ENCODE results near the gene SDK1. TPM values are rescaled to one million over a fixed set of nuclear protein-coding genes. Genes with fewer than 3 reads are reported as not detected.

The SDK1 gene
- total RNA-seq, 2 donors from 2014 or later: 3.1 to 3.6 TPM

DNA sequence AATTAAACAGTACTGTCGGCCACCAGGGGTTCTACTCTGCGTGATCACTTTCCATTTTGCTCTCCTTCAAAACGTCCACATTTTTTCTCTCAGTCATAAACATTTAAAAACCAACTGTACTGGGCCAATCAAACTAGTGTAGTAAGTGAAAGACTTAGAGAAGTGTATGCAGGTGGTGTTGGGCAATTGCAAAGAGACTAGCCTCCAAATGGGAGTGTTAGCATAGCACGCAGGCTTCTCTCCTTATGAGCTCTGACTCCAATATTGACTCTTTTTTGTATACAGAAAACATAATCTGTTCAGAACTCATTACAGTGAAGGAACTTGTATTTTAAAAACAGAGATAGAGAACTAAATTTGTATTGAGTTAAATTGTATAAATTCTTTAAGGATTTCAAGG lies 150.6 kb downstream of the SDK1 start:
- no peaks in the 10 kb centered on the region for H3K36me3 ChIP-seq
- no peaks in the 10 kb centered on the region for H3K27me3 ChIP-seq
- TF ChIP-seq, protein P1, sequence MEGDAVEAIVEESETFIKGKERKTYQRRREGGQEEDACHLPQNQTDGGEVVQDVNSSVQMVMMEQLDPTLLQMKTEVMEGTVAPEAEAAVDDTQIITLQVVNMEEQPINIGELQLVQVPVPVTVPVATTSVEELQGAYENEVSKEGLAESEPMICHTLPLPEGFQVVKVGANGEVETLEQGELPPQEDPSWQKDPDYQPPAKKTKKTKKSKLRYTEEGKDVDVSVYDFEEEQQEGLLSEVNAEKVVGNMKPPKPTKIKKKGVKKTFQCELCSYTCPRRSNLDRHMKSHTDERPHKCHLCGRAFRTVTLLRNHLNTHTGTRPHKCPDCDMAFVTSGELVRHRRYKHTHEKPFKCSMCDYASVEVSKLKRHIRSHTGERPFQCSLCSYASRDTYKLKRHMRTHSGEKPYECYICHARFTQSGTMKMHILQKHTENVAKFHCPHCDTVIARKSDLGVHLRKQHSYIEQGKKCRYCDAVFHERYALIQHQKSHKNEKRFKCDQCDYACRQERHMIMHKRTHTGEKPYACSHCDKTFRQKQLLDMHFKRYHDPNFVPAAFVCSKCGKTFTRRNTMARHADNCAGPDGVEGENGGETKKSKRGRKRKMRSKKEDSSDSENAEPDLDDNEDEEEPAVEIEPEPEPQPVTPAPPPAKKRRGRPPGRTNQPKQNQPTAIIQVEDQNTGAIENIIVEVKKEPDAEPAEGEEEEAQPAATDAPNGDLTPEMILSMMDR (IDR thresholded peaks at IDR 0.05): no peak
- no peak for DNase-seq (ENCODE audit: low spot score)
- no peaks in the 10 kb centered on the region for H3K4me1 ChIP-seq
- no peak overlapping the region for H3K4me3 ChIP-seq
- peaks cover 0 to 3% of the 10 kb centered on the region in 2 donors for H3K9me3 ChIP-seq
- no peak overlapping the region for H3K27ac ChIP-seq

DNA sequence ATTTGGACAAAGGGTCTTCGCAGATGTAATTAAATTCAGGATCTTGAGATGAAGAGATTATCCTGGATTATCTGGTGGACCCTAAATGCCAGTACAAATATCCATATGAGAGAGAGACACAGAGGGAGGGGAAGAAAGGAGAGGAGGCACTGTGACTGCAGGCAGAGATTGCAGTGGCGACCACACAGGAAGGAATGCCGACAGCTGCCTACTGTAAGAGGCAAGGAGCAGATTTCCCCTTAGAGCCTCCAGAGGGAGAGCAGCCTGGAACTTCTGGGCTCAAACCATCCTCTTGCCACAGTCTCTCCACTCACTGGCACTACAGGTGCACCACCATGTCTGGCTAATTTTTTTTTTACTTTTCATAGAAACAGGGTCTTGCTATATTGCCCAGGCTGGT lies 152.3 kb downstream of the SDK1 start:
- peaks cover 0 to 4% of the 10 kb centered on the region in 2 donors for H3K9me3 ChIP-seq
- H3K27ac ChIP-seq: no peak overlapping the region
- TF ChIP-seq, protein P1 (IDR thresholded peaks at IDR 0.05): no peak
- H3K27me3 ChIP-seq: no peaks in the 10 kb centered on the region
- H3K36me3 ChIP-seq: no peaks in the 10 kb centered on the region
- no peak for DNase-seq (ENCODE audit: low spot score)
- no peak overlapping the region for H3K4me3 ChIP-seq
- no peaks in the 10 kb centered on the region for H3K4me1 ChIP-seq

DNA sequence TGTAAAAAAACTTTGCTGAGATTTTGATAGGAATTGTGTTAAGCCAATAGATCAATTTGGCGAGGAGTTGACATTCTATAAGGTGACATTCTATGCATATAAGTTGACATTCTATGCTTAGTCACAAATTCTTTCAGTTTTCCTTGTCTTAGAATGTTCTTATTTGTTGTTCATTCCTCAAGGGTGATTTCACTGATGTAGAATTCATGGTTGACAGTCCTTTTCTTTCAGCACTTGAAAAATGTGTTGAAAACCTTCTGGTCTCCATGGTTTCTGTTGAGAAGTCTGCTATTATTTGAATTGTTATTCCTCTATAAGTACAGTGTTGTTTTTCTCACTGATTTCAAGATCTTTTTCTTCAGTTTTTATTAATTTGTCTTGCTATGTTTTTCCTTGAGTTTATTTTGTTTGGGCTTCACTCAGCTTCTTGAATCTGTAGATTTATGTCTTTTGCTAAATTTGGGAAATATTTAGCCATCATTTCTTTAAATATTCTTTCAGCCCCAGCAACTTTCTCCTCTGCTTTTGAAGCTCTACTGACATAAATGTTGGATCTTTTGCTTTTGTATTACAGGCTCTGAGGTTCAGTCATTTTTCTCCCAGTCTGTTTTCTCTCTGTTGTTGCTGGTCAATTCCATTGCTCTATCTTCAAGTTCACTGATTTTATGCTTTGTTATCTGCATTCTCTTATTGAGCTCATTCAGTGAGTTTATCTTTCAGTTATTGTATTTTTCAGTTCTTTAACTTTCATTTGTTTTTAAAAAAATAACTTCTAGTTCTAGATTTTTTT lies 154.9 kb downstream of the SDK1 start:
- TF ChIP-seq, protein P1 (IDR thresholded peaks at IDR 0.05): no peak
- H3K4me1 ChIP-seq: no peaks in the 10 kb centered on the region
- H3K27me3 ChIP-seq: no peaks in the 10 kb centered on the region
- no peak overlapping the region for H3K4me3 ChIP-seq
- no peak overlapping the region for H3K27ac ChIP-seq
- no peaks in the 10 kb centered on the region for H3K36me3 ChIP-seq
- DNase-seq (ENCODE audit: low spot score): no peak
- peaks cover 0 to 4% of the 10 kb centered on the region in 2 donors for H3K9me3 ChIP-seq

DNA sequence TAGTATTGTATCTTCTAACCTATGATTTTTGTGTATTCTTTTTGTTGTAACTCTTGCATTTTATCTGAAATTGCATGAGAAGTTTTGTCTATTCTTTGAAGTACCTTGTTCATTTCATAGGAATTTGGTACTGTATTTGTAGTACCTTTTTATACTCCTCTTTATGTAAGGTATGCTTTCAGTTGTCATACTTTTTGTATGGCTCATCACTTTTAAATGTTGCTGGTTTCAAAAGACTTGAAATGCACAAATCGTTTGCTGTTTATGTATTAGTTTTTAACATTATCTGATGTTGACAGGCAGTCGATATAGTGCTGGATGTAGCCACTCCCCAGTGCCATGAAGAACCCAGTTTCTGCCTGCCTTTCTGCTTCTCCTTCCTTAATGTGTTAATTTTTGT lies 158.1 kb downstream of the SDK1 start:
- Histone ChIP-seq H3K9me3 (peaks cover 0 to 4% of the 10 kb centered on the region in 2 donors), H3K27me3 (no peaks in the 10 kb centered on the region), H3K4me1 (no peaks in the 10 kb centered on the region), H3K4me3 (no peak overlapping the region), H3K36me3 (no peaks in the 10 kb centered on the region), H3K27ac (no peak overlapping the region)
- no peak for DNase-seq (ENCODE audit: low spot score)
- TF ChIP-seq, protein P1 (IDR thresholded peaks at IDR 0.05): no peak

DNA sequence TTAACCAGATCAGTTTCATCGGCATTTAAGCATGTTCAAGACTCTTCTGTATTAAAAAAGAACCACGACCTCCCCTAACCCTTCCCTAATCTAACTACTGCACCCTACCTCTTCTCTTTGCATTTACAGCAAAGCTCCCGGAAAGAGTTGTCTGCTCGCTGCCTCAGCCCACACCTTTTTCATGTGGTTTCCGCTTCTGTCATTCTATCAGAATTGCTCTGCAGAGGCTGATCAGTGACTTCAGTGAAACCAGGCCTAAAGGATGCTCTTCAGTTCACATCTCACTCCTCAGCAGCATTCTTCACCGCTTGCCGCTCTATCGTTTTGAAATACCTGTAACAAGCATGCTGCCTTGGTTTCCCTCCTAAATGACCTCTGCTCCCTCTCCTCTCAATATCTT lies 160.9 kb downstream of the SDK1 start:
- TF ChIP-seq, protein P1 (IDR thresholded peaks at IDR 0.05): no peak
- Histone ChIP-seq H3K9me3 (no peaks in the 10 kb centered on the region), H3K27me3 (no peaks in the 10 kb centered on the region), H3K4me3 (no peak overlapping the region), H3K27ac (no peak overlapping the region), H3K4me1 (no peaks in the 10 kb centered on the region), H3K36me3 (no peaks in the 10 kb centered on the region)
- DNase-seq (ENCODE audit: low spot score): no peak

DNA sequence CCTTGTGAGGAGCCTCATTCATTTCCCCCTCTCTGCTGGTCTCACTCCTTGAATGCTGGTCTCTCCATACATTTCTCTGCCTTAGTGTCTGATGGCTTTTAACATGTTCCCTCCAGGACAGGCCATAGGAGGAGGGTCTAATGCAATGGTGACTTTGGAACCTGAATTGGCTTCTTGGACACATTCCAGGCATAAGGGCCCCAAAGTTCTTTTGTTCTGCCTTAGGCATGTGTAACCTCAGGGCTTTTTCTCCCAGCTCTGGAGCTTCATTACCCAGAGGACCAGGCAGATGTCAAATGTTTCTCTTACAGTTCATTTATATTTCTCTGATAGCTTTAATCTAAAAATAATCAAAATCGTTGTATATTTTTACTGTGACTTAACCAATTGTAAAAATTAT lies 162.6 kb downstream of the SDK1 start:
- Histone ChIP-seq H3K4me3 (no peak overlapping the region), H3K27me3 (no peaks in the 10 kb centered on the region), H3K4me1 (no peaks in the 10 kb centered on the region), H3K36me3 (no peaks in the 10 kb centered on the region), H3K27ac (no peak overlapping the region), H3K9me3 (no peaks in the 10 kb centered on the region)
- TF ChIP-seq, protein P1 (IDR thresholded peaks at IDR 0.05): no peak
- DNase-seq (ENCODE audit: low spot score): no peak

All from right atrium auricular region (tissue), 2 donors.